Spleen (tissue), 7 donors: Measurements from ENCODE around the gene COL9A3.

Experiments
- CTCF ChIP-seq, 11 experiments: fragments of 200-600 bp in 7 of 11; fragments of 450-650 bp in 4 of 11; sonication (generic) in 4 of 11; IDR thresholded peaks in 8 of 11; conservative IDR thresholded peaks in 3 of 11; 1 replicate in 7 of 11; 2 replicates in 4 of 11; pipeline versions ENCODE4 v1.4.0 to v1.8.0; 2016 to 2021; ENCODE audit warnings: antibody characterized with exemption in 11 of 11, inconsistent platforms in 4 of 11, mild to moderate bottlenecking in 1 of 11
- POLR2A ChIP-seq, 3 donors: fragments of 450-650 bp; IDR thresholded peaks; one replicate each; pipeline ENCODE4 v1.5.1; 2017; ENCODE audit warnings: antibody characterized with exemption in 3 of 3, mild to moderate bottlenecking in 1 of 3
- donor health status: DM: no; HTN: no; CAD: no; lungs with moderate emphysema.
- donor health status: DM: no; HTN: no; CAD: no.
- donor health status: DM: no; HTN: no; CAD: no.

DNA sequence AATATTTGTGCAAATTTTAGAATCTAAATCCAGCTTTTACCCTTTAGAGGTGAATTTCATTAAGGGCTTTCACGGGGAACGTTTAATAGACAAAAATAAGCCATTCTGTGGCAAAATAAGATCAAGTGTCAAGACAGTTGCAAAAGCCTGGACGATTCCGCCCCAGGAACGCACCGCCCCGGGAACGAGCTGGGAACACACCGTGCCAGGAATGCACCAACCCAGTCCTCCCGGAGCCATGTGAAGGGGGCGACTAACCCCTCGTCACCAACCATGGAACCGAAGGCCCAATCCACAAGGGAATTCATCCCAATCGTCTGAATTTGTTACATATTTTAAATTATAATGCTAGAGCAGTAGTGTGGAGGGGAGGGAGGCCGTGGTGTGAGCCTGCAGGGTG is 65.6 kb downstream of the COL9A3 start:
- no peak for TF ChIP-seq CTCF (IDR thresholded peaks at IDR 0.05 in 8 of 11, conservative IDR thresholded peaks at IDR 0.05 in 3 of 11)
- TF ChIP-seq POLR2A (IDR thresholded peaks at IDR 0.05), result no peak
